SU-DHL-6 (cell line): ENCODE data around the gene DLG1.
"Not testable (repeated sequence)": the region's sequence is repeated elsewhere in the genome, so short reads cannot be mapped to it uniquely, and the experiment has no call there.

Experiments
- H2AFZ ChIP-seq: fragments of 200-600 bp; sonication (generic); 2 replicates; pipeline ENCODE4 v1.6.1; 2014; ENCODE audit warnings: low read depth, mild to moderate bottlenecking, moderate library complexity, mixed read lengths, antibody characterized with exemption, low read length; ENCODE audit not compliant: severe bottlenecking
- H3F3A ChIP-seq: fragments of 200-600 bp; shearing (Covaris generic); 2 replicates; pipeline ENCODE4 v1.6.0; 2016; ENCODE audit warnings: antibody characterized with exemption, mild to moderate bottlenecking; ENCODE audit not compliant: insufficient read depth
- H3K27ac ChIP-seq: fragments of 200-600 bp; sonication (generic); 2 replicates; pipeline ENCODE4 v1.5.1; 2016; ENCODE audit warnings: low read depth, mild to moderate bottlenecking, low read length, moderate library complexity, mixed read lengths
- H3K27me3 ChIP-seq: fragments of 200-600 bp; sonication (generic), shearing (Covaris generic); 2 replicates; pipeline ENCODE4 v1.6.0; 2014; ENCODE audit warnings: mild to moderate bottlenecking, low read length
- H3K36me3 ChIP-seq: fragments of 200-600 bp; sonication (generic); 2 replicates; pipeline ENCODE4 v1.6.1; 2014; ENCODE audit warnings: mild to moderate bottlenecking, low read length, mixed read lengths
- H3K4me2 ChIP-seq: fragments of 300-600, 200-600 bp; shearing (Covaris generic), sonication (generic); 2 replicates; pipeline ENCODE4 v1.6.0; 2014; ENCODE audit warnings: low read length, low read depth, mild to moderate bottlenecking; ENCODE audit not compliant: poor library complexity, severe bottlenecking
- H3K4me3 ChIP-seq: fragments of 200-600 bp; sonication (generic); 2 replicates; pipeline ENCODE4 v1.5.1; 2014; ENCODE audit warnings: antibody characterized with exemption, low read length, mild to moderate bottlenecking, mixed read lengths; ENCODE audit not compliant: insufficient read depth, poor library complexity, severe bottlenecking
- H3K79me2 ChIP-seq: fragments of 200-600 bp; sonication (generic); 2 replicates; pipeline ENCODE4 v1.6.1; 2014; ENCODE audit warnings: mild to moderate bottlenecking, low read length, moderate library complexity; ENCODE audit not compliant: insufficient read depth
- H3K9ac ChIP-seq: fragments of 200-600 bp; sonication (generic); 2 replicates; pipeline ENCODE4 v1.7.0; 2014; ENCODE audit warnings: mild to moderate bottlenecking, low read length
- H3K9me2 ChIP-seq: fragments of 200-600 bp; sonication (generic); replicated peaks from 2 replicates; pipeline ENCODE4 v1.6.1; 2014; ENCODE audit warnings: low read length; ENCODE audit not compliant: insufficient read depth
- H3K9me3 ChIP-seq: fragments of 200-600 bp; sonication (generic); 2 replicates; pipeline ENCODE4 v1.6.1; 2014; ENCODE audit warnings: low read length, mixed read lengths; ENCODE audit not compliant: insufficient read depth
- H4K20me1 ChIP-seq: fragments of 200-600 bp; sonication (generic); 2 replicates; pipeline ENCODE4 v1.6.1; 2014; ENCODE audit warnings: low read depth, mild to moderate bottlenecking, antibody characterized with exemption, low read length, moderate library complexity, mixed read lengths
- EZH2phosphoT487 ChIP-seq: fragments of 200-600 bp; sonication (generic), shearing (Covaris generic); conservative IDR thresholded peaks from 2 replicates; pipeline ENCODE4 v1.6.1; 2018; ENCODE audit warnings: mild to moderate bottlenecking, antibody characterized with exemption, low read length, moderate library complexity, mixed read lengths
- TF ChIP-seq, protein P1 (sequence below): fragments of 200-600 bp; sonication (generic); IDR thresholded peaks from one replicate; pipeline ENCODE4 v1.5.1; 2017; ENCODE audit warnings: antibody characterized with exemption, mild to moderate bottlenecking, low read length, moderate library complexity; ENCODE audit not compliant: insufficient read depth, poor library complexity, severe bottlenecking

DLG1 gene

DNA sequence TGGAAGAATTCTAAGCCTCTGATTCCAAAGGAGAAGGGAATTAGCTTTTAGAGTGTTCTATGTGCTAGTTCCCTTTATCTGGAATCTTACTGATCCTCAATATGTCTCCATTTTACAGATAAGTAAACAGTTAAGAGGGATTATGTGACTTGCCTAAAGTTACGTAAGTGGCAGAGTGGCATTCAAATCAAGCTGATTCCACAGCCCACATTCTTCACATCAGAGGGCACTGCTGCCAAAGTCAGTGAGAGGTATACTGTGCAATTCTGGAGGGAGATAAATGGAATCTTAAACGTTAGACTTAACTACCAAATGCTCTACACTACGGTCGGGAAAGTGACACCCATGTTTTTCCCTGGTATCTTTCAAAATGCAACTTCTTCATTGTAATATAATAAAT lies 257.8 kb downstream of the DLG1 start:
- Histone ChIP-seq H3K4me3 (no peak overlapping the region), H3K9ac (no peak overlapping the region), H3K9me2 (no peaks in the 10 kb centered on the region), H3K4me2 (no peak overlapping the region), H3K27me3 (no peaks in the 10 kb centered on the region), H3K27ac (no peak overlapping the region), H3F3A (peaks cover 14% of the 10 kb centered on the region; the same call in 1 of the 2 replicates), H3K36me3 (peaks cover 18% of the 10 kb centered on the region), H3K79me2 (no peaks in the 10 kb centered on the region), H3K9me3 (no peaks in the 10 kb centered on the region), H4K20me1 (no peaks in the 10 kb centered on the region), H2AFZ (no peak overlapping the region)
- TF ChIP-seq EZH2phosphoT487 = no peak
- TF ChIP-seq, protein P1, sequence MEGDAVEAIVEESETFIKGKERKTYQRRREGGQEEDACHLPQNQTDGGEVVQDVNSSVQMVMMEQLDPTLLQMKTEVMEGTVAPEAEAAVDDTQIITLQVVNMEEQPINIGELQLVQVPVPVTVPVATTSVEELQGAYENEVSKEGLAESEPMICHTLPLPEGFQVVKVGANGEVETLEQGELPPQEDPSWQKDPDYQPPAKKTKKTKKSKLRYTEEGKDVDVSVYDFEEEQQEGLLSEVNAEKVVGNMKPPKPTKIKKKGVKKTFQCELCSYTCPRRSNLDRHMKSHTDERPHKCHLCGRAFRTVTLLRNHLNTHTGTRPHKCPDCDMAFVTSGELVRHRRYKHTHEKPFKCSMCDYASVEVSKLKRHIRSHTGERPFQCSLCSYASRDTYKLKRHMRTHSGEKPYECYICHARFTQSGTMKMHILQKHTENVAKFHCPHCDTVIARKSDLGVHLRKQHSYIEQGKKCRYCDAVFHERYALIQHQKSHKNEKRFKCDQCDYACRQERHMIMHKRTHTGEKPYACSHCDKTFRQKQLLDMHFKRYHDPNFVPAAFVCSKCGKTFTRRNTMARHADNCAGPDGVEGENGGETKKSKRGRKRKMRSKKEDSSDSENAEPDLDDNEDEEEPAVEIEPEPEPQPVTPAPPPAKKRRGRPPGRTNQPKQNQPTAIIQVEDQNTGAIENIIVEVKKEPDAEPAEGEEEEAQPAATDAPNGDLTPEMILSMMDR = no peak

DNA sequence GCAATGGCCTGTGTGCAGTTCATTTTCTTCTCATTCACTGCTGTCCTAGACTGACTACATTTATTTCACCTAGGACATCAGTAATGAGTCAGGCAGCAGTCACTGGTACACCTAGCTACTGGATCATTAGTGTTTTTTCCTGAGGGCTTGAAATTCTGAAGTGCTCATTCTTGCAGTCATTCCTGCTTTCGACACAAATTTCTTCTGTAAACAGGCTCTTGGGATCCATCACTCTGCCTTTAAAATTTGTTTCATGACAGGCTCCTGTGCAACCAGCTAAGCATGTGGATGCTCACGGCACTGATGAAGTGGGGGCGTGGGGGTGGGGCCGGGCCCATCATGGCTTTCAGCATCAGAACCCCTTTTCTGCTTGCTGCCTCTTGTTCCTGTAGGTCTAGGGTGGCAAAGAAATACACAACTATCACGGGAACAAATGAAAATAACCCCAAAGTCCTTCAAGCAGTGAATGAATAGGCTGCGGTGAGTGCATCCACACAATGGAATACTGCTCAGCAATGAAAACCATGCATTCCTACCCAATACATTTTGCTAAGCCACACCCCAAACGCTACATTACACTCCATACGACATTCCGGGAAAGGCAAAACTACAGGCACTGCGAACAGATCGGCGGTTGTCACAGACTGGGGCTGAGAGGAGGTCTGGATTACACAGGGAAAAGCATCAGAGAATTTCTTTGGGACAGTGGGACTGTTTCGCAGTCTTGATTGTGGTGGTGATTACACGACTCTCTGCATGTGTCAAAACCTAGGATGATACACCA lies 259.5 kb downstream of the DLG1 start:
- Histone ChIP-seq H3K36me3 (peaks cover 3% of the 10 kb centered on the region; the same call in 1 of the 2 replicates), H2AFZ (no peak overlapping the region), H3K4me3 (no peak overlapping the region), H3K9me3 (no peaks in the 10 kb centered on the region), H3K79me2 (no peaks in the 10 kb centered on the region), H3K9ac (no peak overlapping the region), H3K9me2 (no peaks in the 10 kb centered on the region), H3K4me2 (no peak overlapping the region), H3K27me3 (no peaks in the 10 kb centered on the region), H3K27ac (no peak overlapping the region), H3F3A (peaks cover 8% of the 10 kb centered on the region; the same call in 1 of the 2 replicates), H4K20me1 (no peaks in the 10 kb centered on the region)
- TF ChIP-seq, protein P1 = no peak
- no peak for TF ChIP-seq EZH2phosphoT487

DNA sequence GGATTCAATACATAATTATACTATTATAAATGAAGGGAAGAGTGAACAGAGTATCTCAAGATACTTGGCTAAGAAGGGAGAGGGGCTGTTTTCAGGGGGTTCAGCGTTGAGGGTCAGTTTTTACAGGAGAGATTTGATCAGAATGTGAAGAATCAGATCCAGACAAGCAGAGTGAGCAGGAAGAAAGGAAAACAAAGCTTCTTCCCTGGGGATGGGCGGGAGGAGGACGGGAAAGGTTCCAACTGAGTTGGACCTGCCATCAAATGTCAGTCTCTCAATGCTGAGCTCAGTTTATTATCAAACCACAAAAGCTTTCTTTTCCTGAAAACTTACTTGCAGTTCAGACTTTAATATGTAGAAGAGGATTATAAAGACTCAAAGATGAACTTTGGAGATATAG lies 262.8 kb downstream of the DLG1 start:
- H2AFZ ChIP-seq = no peak overlapping the region
- H3K4me3 ChIP-seq = no peak overlapping the region
- TF ChIP-seq, protein P1 = no peak
- TF ChIP-seq EZH2phosphoT487 = no peak
- H3K36me3 ChIP-seq = no peaks in the 10 kb centered on the region
- H3F3A ChIP-seq = no peaks in the 10 kb centered on the region
- H3K9me3 ChIP-seq = no peaks in the 10 kb centered on the region
- H3K27ac ChIP-seq = no peak overlapping the region
- no peaks in the 10 kb centered on the region for H4K20me1 ChIP-seq
- H3K9me2 ChIP-seq = no peaks in the 10 kb centered on the region
- no peaks in the 10 kb centered on the region for H3K27me3 ChIP-seq
- no peak overlapping the region for H3K4me2 ChIP-seq
- no peaks in the 10 kb centered on the region for H3K79me2 ChIP-seq
- H3K9ac ChIP-seq = no peak overlapping the region

DNA sequence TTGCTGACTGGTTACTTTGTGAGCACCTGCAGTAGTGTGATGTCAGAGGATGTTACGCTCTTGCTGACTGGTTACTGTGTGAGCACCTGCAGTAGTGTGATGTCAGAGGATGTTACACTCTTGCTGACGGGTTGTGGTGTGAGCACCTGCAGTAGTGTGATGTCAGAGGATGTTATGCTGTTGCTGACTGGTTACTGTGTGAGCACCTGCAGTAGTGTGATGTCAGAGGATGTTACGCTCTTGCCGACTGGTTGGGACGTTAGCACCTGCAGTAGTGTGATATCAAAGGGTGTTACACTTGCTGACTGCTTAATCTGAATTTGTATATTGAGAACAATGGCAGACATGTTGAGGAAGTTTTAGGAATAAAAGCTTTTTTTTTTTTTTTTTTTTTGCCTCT lies 263.6 kb downstream of the DLG1 start:
- H3K27me3 ChIP-seq, H3K27ac ChIP-seq, H3K4me2 ChIP-seq, H3K36me3 ChIP-seq, H3F3A ChIP-seq, H3K9me3 ChIP-seq, H3K4me3 ChIP-seq, H3K79me2 ChIP-seq, H3K9ac ChIP-seq, H4K20me1 ChIP-seq, H3K9me2 ChIP-seq, H2AFZ ChIP-seq: not testable (repeated sequence)

DNA sequence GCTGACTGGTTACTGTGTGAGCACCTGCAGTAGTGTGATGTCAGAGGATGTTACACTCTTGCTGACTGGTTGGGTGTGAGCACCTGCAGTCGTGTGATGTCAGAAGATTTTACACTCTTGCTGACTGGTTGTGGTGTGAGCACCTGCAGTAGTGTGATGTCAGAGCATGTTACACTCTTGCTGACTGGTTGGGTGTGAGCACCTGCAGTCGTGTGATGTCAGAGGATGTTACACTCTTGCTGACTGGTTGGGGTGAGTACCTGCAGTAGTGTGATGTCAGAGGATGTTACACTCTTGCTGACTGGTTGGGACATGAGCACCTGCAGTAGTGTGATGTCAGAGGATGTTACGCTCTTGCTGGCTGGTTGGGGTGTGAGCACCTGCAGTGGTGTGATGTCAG lies 264.6 kb downstream of the DLG1 start:
- H3K4me2 ChIP-seq, H3K4me3 ChIP-seq, H3K36me3 ChIP-seq, H3K9me3 ChIP-seq, H2AFZ ChIP-seq, H3K9me2 ChIP-seq, H3F3A ChIP-seq, H4K20me1 ChIP-seq, H3K9ac ChIP-seq, H3K27ac ChIP-seq, H3K27me3 ChIP-seq, H3K79me2 ChIP-seq: not testable (repeated sequence)
